Activated T-cell treated with anti-CD3 and anti-CD28 coated beads, Interleukin-2, amount 50 U/mL, for 4 hours (primary cell): ENCODE data around the gene PSTPIP2. TPM values are rescaled to one million over a fixed set of nuclear protein-coding genes. Genes with fewer than 3 reads are reported as not detected.
"Not testable (repeated sequence)": the region's sequence is repeated elsewhere in the genome, so short reads cannot be mapped to it uniquely, and the experiment has no call there.

Experiments used
- ATAC-seq, 2 donors: fragments of 200-7000 bp; cut with Tn5 transposase; one replicate each; pipeline ENCODE4 v1.10.0; 2021
- DNase-seq: peaks from one replicate; pipeline ENCODE4 v3.0.0-alpha.2; 2020
- H3K27me3 Mint-ChIP-seq: one replicate; pipeline ENCODE4 v1.8.0; 2021; ENCODE audit warnings: low read depth, mixed read lengths
- H3K36me3 Mint-ChIP-seq: one replicate; pipeline ENCODE4 v1.8.0; 2022; ENCODE audit warnings: mixed read lengths; ENCODE audit not compliant: insufficient read depth
- H3K4me1 Mint-ChIP-seq: one replicate; pipeline ENCODE4 v1.8.0; 2021; ENCODE audit warnings: low read depth, mixed read lengths
- H3K4me3 Mint-ChIP-seq: one replicate; pipeline ENCODE4 v1.8.0; 2021; ENCODE audit warnings: mild to moderate bottlenecking, moderate library complexity, mixed read lengths
- H3K9me3 Mint-ChIP-seq: one replicate; pipeline ENCODE4 v1.8.0; 2021; ENCODE audit warnings: mixed read lengths
- total RNA-seq, 3 donors: library from RNA; stranded (reverse); gene quantifications; one replicate each; pipeline ENCODE4 v1.2.1, GENCODE V29; 2021

PSTPIP2 gene
- total RNA-seq, 3 donors from 2014 or later: 15.8 to 16.6 (median 16.4) TPM

- H3K4me1 Mint-ChIP-seq: peaks cover 44% of the 10 kb centered on the region
- peaks cover 10% of the 10 kb centered on the region for H3K9me3 Mint-ChIP-seq
- ATAC-seq (no peak), DNase-seq (no peak)
- H3K36me3 Mint-ChIP-seq: peaks cover 5% of the 10 kb centered on the region
- no peaks in the 10 kb centered on the region for H3K27me3 Mint-ChIP-seq
- no peak overlapping the region for H3K4me3 Mint-ChIP-seq
Observed at GRCh38 chr18:45999536-45999935, 72.5 kb downstream of the PSTPIP2 start.

DNA sequence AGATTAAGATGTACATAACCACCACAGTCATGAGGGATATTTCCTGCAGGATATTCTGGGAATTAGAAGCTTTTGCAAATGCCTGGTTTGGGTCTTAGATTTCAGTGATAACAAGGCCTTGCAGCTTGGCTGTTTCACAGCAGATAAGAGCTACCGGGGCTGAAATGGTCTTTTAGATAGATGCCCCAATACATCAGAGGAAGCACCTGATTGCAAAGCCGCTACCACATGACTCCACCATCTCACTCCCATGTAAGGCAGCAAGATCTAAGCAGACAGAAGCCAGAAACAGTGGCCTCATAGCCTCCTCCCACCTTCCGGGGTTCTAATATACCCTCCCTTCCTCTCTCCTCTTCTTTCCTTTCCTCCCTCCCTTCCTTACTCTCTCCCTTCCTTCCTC is 73.8 kb downstream of the PSTPIP2 start:
- Mint-ChIP-seq H3K27me3 (no peaks in the 10 kb centered on the region), H3K36me3 (peaks cover 5% of the 10 kb centered on the region), H3K9me3 (peaks cover 10% of the 10 kb centered on the region), H3K4me1 (peaks cover 44% of the 10 kb centered on the region), H3K4me3 (peak overlapping the region; percentile 66)
- no peak for DNase-seq
- peak; percentile 50 to 57 for ATAC-seq

DNA sequence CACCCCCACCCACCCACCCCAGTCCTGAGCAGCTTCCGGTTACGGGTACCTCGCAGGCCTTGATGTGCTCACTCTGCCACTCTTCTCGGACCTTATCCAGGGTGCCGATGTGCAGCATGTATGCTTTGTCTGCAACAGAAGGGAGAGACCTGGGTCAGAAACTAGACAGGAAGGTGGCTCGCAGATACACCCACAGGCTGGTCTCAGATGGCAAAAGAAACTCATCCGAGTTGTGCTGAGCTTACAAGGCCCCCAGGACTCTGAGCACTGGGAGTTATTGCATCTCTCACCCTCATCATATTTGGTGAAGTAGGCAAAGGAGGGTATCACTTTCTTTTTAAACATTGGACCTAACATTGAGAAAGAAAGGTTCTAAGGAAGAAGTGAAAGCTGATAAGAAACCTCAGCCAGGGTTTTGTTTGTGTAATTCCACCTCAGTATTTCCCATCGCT is 74.3 kb downstream of the PSTPIP2 start:
- ATAC-seq (peak; percentile 85 to 89), DNase-seq (peak; percentile 10)
- peak overlapping the region; percentile 66 for H3K4me3 Mint-ChIP-seq
- peaks cover 1% of the 10 kb centered on the region for H3K36me3 Mint-ChIP-seq
- peaks cover 44% of the 10 kb centered on the region for H3K4me1 Mint-ChIP-seq
- peaks cover 8% of the 10 kb centered on the region for H3K9me3 Mint-ChIP-seq
- H3K27me3 Mint-ChIP-seq: no peaks in the 10 kb centered on the region

GRCh38 chr18:45995461-45995860 is 76.6 kb downstream of the PSTPIP2 start:
- peaks cover 33% of the 10 kb centered on the region for H3K4me1 Mint-ChIP-seq
- no peak for ATAC-seq
- H3K36me3 Mint-ChIP-seq: peaks cover 12% of the 10 kb centered on the region
- DNase-seq: no peak
- H3K4me3 Mint-ChIP-seq: no peak overlapping the region
- no peaks in the 10 kb centered on the region for H3K27me3 Mint-ChIP-seq
- no peaks in the 10 kb centered on the region for H3K9me3 Mint-ChIP-seq

DNA sequence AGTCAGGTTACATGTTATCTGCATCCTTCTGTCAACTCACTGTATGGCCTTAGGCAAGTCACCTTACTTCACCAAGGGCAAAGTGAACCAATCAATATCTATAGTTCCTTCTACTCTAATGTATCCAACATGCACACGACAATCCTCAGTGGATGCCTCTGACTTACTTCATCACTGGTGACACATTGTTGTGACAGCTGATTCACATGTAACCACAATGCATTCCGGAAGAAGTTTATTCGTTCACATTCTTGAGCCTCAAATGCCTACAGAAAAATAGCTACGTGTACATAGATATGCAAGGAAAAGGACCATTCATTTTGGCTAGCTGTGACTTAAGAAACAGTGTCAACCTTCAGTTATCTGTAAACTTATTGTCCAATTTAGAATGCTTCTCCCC is 78.6 kb downstream of the PSTPIP2 start:
- H3K36me3 Mint-ChIP-seq: peaks cover 22% of the 10 kb centered on the region
- no peaks in the 10 kb centered on the region for H3K27me3 Mint-ChIP-seq
- H3K4me1 Mint-ChIP-seq: peaks cover 19% of the 10 kb centered on the region

GRCh38 chr18:45992527-45992926 is 79.5 kb downstream of the PSTPIP2 start:
- not testable (repeated sequence) for H3K4me3 Mint-ChIP-seq, H3K4me1 Mint-ChIP-seq, H3K27me3 Mint-ChIP-seq, DNase-seq, ATAC-seq, H3K9me3 Mint-ChIP-seq
- peaks cover 26% of the 10 kb centered on the region for H3K36me3 Mint-ChIP-seq

More for the DNA sequence above, 78.6 kb downstream of the PSTPIP2 start:
- no peak for ATAC-seq
- no peak for DNase-seq
- Mint-ChIP-seq H3K9me3 (peaks cover 3% of the 10 kb centered on the region), H3K4me3 (no peak overlapping the region)

- peaks cover 3% of the 10 kb centered on the region for H3K9me3 Mint-ChIP-seq
- no peak for ATAC-seq
- no peak for DNase-seq
- H3K4me3 Mint-ChIP-seq: no peak overlapping the region
- no peaks in the 10 kb centered on the region for H3K27me3 Mint-ChIP-seq
- H3K4me1 Mint-ChIP-seq: peaks cover 4% of the 10 kb centered on the region
- H3K36me3 Mint-ChIP-seq: peaks cover 30% of the 10 kb centered on the region
Observed at GRCh38 chr18:45991788-45992187, 80.3 kb downstream of the PSTPIP2 start.

- no peak for ATAC-seq
- Mint-ChIP-seq H3K36me3 (peaks cover 17% of the 10 kb centered on the region), H3K27me3 (no peaks in the 10 kb centered on the region), H3K4me1 (no peaks in the 10 kb centered on the region), H3K9me3 (peaks cover 3% of the 10 kb centered on the region), H3K4me3 (no peak overlapping the region)
- no peak for DNase-seq
Observed at GRCh38 chr18:45984546-45985235, 87.4 kb downstream of the PSTPIP2 start.

- Mint-ChIP-seq H3K9me3 (no peaks in the 10 kb centered on the region), H3K4me3 (no peak overlapping the region), H3K4me1 (no peaks in the 10 kb centered on the region), H3K27me3 (no peaks in the 10 kb centered on the region), H3K36me3 (no peaks in the 10 kb centered on the region)
- no peak for ATAC-seq
- DNase-seq: no peak
Observed at GRCh38 chr18:45981821-45982220, 90.2 kb downstream of the PSTPIP2 start.

- Mint-ChIP-seq H3K9me3 (no peaks in the 10 kb centered on the region), H3K4me3 (no peak overlapping the region), H3K36me3 (no peaks in the 10 kb centered on the region), H3K27me3 (no peaks in the 10 kb centered on the region), H3K4me1 (peaks cover 3% of the 10 kb centered on the region)
- DNase-seq (no peak), ATAC-seq (no peak)
Observed at GRCh38 chr18:45980229-45980628, 91.8 kb downstream of the PSTPIP2 start.

DNA sequence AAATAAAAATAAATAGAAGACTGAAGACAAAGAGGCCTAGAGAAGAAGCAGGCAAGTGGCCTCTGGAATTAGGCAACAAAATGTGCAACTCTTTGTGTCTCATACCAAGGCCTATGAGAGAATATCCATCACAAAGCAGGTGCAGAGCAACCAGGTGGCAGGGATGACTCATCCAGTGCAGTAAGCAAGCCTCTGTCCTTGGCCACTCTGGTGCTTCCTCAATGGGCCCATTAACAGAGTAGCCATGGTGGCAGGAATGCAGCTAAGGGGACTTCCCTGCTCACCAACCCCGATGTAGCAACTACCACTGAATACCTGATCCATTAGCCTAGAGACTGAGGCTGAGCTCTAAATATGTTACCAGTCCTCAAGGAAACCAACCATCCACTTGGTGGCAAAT is 94.0 kb downstream of the PSTPIP2 start:
- no peak for DNase-seq
- Mint-ChIP-seq H3K27me3 (no peaks in the 10 kb centered on the region), H3K4me3 (no peak overlapping the region), H3K36me3 (no peaks in the 10 kb centered on the region), H3K4me1 (peaks cover 8% of the 10 kb centered on the region), H3K9me3 (no peaks in the 10 kb centered on the region)
- ATAC-seq: no peak

DNA sequence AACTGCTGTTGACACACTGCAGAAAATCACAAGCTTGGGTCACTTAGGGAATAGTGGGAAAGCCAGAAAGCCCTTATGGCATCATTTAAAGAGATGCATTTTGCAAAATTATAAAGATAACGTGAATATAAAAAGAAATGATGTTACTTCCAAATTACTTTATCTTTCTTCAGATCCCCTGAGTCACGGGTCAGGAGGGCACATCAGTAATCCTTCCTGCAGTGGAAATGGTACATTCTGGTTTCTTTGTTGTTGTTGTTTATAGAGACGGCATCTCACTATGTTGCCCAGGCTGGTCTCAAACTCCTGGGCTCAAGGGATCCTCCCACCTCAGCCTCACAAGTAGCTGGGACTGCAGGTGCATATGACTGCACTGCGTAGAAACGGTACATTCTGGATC is 95.1 kb downstream of the PSTPIP2 start:
- no peak for DNase-seq
- Mint-ChIP-seq H3K4me3 (no peak overlapping the region), H3K4me1 (peaks cover 8% of the 10 kb centered on the region), H3K9me3 (no peaks in the 10 kb centered on the region), H3K27me3 (no peaks in the 10 kb centered on the region), H3K36me3 (no peaks in the 10 kb centered on the region)
- no peak for ATAC-seq

DNA sequence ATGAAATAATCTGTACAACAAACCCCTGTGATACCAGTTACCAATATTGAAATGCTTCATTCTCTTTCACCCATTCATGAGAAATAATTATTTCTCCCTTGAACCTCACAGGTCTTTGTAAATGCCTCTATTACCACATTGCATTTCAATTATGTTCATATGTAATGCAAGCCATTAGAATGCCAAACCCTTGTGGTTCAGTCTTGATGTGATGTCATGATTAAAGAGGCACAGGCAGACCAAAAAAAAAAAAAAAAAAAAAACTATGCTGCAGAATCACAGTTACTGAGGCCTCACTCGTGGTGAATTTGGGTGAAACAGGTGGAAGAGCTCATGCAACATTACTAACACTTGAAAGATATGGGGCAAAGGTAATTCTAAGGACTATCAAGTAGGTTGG is 95.5 kb downstream of the PSTPIP2 start:
- H3K36me3 Mint-ChIP-seq: no peaks in the 10 kb centered on the region
- no peaks in the 10 kb centered on the region for H3K27me3 Mint-ChIP-seq
- H3K4me1 Mint-ChIP-seq: peaks cover 8% of the 10 kb centered on the region
- ATAC-seq (no peak), DNase-seq (no peak)
- no peaks in the 10 kb centered on the region for H3K9me3 Mint-ChIP-seq
- H3K4me3 Mint-ChIP-seq: no peak overlapping the region

- no peak overlapping the region for H3K4me3 Mint-ChIP-seq
- ATAC-seq: peak; percentile 89
- H3K9me3 Mint-ChIP-seq: no peaks in the 10 kb centered on the region
- H3K36me3 Mint-ChIP-seq: no peaks in the 10 kb centered on the region
- no peaks in the 10 kb centered on the region for H3K27me3 Mint-ChIP-seq
- peaks cover 8% of the 10 kb centered on the region for H3K4me1 Mint-ChIP-seq
- peak; percentile 56 for DNase-seq
Observed at GRCh38 chr18:45974088-45974536, 97.9 kb downstream of the PSTPIP2 start.

DNA sequence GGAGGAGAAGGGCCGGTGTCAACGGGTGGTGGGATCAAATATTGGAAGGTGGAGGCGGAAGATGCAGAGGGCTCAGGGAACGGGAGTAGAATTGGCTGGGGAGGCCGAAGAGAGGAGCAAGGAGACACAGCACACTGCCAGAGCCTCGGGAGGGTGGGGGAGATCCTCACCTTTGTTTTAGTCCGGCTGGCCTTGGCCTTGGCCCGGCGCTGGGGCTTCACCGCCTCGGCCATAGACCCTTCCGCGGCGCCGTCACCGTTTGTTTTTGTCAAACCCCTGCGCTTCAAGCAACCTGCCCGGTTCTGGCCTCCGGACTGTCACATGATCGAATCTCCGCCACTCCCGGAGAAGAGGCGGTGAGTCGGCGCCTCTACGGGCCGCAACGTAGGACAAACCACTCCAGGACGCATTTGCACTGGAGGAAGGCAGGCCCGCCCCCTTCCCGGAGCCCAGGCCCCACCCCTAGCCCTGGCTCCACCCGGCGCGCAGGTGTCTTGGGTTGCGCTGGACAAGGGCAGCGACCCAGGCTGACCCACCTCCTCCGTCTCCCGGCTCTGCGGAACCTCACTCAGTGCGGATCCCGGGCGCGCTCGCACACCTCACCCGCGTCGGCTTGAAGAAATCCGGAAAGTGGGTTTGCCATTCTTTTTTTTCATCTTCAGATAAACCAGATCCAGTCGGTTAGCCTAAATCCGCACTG is 104.9 kb downstream of the PSTPIP2 start, which contains the start of gene EPG5:
TSS of gene EPG5 (minus strand) at position 323 of the 700 bp plus-strand sequence. CDS start at position 233, 90 bp downstream.
- Mint-ChIP-seq H3K4me3 (peak within 1 kb of the TSS; percentile 99), H3K36me3 (peaks cover 9% of the 10 kb centered on the region), H3K27me3 (no peaks in the 10 kb centered on the region), H3K4me1 (peaks cover 45% of the 10 kb centered on the region), H3K9me3 (no peaks in the 10 kb centered on the region)
- peak; percentile 98 for ATAC-seq
- DNase-seq: peak; percentile 85
